Middle frontal gyrus (tissue), 1 donor: Measurements from ENCODE around the gene KRT16.
"Not testable (repeated sequence)": the region's sequence is repeated elsewhere in the genome, so short reads cannot be mapped to it uniquely, and the experiment has no call there.

Experiments
- DNase-seq: peaks from one replicate; pipeline ENCODE4 v3.0.0-alpha.2; 2015; ENCODE audit warnings: low spot score; ENCODE audit errors: extremely low spot score

Gene KRT16

DNA sequence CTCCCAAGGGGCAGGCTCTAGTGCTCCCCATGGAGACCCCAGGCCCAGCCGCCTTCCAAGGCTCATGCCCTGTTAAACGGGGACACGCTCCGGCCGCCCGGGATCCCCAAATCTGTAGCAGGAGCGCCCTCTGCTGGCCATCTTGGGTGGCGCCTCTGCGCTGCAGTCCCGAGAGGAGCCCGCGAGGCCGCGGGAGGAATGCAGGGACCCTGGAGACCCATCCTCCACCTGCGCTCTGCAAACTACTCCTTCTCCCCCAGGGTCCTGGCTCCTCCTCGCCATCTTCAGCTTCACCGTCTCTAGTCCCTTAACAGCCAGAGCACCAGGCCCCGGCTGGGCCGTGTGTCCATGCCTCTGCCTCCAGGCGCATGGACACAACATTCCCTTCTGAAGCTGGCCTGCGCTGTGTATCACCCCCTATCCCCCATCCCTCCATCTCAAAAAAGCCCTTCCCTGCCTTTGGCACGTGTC, 35.4 kb upstream of the KRT16 start:
- peak; percentile 70 for DNase-seq

DNA sequence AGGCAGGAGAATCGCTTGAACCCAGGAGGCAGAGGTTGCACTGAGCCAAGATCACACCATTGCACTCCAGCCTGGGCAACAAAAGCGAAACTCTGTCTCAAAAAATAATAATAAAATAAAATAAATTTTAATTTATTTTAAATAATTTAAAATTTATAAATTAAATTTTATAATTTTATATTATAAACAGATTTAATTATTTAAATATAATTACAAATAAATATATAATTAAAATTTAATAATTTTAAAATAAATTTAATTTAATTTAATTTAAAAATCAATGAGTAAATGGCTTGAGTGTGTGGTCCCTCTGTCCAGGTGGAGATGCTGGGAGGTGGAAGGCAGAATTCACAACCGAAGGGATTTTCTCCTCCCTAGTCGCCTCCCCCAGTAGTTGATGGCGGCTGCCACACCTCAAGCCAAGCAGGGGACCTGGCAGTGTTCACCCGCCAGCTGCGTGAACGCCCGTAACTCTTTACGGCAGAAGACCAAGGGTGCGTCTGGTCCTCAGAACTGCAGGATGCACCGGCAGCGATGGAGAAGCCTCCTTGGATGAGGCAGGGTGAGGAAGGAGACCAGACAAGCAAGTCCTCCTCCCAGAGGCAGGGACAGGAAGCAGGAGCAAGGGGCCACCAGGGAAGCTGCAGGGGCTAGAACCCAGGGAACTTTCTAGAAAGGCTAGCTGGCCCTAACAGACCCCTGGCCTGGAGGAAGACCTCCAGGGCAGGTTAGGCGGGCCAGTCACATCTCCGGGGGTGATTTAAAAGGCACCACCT, 34.7 kb upstream of the KRT16 start:
- DNase-seq, result no peak

DNA sequence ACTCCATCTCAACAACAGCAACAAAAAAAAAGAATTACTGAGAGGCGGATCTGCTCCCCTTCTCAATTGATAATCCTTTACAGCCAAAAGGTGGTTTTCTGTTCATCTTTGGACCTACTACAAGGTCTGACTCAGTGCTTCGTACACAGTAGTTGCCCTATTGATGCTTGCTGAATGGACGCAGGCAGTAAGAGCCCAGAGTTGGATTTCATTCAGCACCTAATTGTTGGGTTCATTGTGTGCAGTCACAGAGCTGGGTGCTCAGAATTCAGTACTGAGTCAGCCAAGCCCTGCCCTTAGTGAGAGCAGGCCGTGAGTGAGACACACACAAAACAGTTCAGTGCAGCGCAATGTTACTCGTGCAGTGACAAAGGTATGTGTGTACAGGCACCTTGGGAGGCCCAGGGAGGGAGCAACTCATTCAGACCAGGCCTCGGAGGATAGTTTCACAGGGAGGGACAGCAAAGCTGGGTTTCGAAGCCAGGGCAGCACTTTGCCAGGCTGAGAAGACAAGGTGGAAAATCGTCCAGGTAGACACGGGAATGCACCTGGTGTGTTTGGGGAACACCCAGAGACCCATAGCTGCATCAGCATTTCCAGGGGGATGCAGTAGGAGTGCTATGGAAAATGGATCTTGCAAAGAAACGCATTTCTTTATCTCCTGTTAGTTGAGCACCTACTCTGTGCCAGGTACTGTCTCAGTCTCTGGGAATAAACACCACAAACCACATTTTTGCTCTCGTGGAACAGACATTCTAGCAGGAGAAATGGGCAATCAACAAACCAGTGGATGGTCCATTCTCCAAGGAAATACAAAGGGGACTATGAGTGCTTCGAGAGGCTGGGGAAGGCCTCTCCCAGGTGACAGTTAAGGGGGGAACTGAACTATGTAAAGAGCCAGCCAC, 29.9 kb upstream of the KRT16 start:
- no peak for DNase-seq

DNA sequence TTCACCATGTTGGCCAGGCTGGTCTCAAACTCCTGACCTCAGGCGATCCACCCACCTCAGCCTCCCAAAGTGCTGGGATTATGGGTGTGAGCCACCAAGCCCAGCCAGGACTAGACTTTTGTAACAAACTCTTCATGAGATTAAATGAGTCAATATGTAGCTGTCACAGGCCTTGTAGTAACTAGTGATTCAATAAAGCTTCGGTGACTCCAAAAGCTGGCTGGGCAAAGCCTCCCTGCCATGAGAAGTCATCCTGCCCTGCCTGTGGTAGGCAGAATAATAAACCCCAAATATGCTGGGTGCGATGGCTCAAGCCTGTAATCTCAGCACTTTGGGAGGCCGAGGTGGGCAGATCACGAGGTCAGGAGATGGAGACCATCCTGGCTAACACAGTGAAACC, 28.0 kb upstream of the KRT16 start:
- DNase-seq, result not testable (repeated sequence)

DNA sequence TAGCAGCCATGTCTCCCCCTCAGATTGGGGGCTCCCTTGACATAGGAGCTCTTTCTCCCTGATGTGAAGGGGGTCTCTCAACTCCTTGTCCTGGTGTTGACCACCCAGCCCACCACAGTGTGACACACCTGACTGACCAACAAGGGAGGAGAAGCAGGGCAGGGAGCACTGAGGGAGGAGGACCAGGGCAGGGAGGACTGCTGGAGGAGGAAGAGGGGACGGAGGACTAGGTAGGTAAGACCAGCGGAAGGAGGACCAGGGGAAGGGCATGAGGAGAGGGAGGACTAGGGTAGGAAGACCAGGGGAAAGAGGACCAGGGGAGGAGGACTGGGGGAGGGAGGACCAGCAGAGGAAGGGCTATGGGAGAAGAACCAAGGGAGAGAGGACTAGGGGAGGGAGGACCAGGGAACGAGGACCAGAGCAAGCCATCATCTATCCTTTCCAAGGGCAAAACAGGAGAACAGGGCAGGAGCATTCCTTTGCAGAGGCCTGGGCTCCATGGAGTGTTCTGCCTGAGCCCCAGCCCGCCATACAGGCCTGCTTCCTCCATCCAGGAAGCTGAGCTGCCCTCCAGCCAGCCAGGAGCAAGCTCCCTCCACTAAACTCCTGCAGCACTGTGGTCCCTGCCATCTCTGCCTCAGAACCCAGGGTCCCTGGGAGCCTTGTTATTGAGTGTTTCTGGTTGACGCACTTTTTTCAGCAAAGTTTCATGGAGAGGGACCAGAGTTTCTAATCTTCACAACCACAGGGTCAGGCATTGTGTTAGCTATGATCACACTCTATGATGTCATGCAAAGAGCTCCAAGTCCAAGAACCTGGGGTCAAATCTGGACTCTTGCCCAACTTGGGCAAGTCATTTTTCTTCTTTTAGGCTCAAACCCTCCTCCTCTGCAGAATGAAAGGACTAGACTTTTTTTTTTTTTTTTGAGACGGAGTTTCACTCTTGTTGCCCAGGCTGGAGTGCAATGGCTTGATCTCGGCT, 27.2 kb upstream of the KRT16 start:
- DNase-seq, result no peak

DNA sequence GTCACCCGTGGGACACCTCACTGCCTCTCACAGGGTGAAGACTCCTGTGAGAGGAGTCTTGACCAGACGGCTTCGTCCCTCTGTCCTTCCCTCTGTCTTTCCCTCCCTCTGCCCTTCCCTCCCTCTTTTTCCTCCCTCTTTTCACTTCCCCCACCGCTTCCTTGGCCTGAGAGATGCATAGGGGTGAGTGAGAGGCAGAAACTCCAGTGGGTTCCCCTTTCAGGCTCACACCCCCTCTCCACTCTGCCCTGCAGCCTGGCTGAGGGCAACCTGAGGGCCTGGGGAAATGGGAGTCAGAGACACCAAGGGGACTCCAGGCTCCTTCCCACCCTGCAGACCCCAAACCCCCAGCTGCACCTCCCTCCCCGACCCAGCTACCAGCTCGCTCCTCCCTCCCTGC, 26.4 kb upstream of the KRT16 start:
- no peak for DNase-seq

DNA sequence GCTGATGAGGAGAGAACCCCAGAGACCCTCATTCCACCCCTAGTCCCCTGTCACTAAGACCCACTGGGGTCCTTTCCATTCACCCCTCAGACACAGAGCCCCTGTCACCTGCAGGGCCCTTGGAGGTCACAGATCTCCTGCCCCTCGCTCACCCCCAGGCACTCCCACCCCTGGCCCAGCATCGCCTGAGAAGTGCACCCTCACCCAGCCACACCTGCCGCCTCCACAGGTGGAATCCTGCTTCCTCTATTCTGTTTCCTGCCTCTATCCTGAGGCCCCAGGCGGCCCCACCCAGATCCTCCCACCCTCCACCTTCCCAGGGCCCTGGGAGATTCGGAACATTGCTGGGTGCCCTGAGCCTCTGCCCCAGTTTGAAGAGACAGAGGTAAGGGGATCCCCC, 25.6 kb upstream of the KRT16 start:
- DNase-seq, result no peak

DNA sequence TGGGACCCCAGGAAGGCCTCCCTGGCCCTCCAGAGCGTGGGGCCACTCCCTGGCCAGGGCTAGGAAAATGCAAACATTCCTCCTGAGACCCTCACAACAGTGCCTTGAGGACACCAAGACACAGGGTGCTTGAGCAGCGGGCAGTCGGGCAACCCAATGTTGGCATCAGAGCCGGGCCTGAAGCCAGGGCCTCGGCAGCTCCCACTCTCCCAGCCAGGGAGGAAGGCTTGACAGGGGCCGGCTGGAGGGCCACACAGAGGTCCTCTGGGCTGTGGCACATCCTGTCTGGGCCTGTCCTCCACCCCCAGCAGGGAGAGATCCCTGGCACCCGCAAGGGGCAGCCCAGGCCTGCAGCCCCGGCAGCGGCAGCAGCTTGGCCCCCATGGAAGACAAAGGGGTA, 24.1 kb upstream of the KRT16 start:
- no peak for DNase-seq

DNA sequence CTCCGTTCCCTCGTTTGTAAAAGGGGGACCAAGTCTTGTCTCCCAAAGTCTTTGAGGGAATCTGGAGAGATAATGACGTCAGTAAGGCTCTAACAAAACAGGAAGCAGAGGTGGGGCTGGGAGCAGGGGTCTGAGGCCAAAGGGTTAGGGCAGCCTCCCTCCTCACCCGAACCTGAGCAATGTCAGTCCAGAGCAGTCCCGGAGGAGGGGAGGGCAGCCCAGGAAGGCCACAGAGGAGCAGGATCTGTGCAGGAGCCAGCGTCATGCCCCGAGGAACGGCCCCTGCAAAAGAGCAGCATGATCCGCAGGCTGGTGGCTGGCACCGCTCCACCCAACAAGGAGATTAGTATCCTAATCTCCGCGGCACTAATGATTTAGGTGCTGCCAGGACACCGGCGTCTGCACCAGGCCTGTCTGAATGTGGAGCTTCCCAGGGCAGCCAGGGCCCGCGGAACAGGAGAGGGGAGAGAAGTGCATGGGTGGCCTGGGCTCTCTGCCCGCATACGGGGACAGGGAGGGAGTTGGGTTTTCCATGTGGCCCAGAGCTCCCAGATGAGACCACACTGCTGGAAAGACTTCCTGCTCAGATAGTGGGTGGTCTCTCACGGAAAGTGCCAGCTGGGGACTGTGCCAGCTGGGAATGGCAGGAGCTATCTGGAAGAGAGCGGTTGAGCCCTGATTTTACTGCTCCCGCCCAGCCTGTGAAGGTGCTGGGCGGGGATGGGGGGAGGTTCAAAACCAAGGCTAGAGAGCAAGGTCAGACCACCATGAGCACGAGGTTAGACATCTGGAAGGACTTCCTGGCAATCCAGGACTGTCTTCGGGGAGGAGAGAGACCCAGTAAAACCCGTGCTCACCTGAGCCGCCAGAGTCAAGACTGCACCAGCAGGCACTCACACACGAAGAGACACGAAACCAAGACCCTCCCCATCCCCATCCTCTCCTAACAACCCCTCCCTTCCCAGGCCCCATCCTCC, 22.8 kb upstream of the KRT16 start:
- no peak for DNase-seq

DNA sequence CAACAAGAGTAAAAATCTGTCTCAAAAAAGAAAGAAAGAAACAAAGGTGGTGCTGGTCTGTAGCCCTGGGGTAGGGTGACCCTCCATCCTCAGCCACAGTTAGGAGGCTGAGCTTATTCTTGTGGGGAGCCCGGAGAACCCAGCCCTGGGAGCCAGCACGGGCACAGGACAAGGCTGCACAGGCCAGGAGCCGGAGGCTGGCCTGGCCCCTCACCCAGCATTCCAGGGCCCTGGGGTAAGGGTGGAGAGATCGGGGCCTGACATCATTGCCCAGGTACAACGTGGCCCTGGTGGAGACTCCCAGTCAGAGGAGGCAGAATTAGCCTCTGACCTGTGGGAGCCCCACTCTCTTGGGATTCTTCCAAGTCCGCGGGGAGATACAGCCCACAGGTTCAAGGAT, 22.1 kb upstream of the KRT16 start:
- no peak for DNase-seq

DNA sequence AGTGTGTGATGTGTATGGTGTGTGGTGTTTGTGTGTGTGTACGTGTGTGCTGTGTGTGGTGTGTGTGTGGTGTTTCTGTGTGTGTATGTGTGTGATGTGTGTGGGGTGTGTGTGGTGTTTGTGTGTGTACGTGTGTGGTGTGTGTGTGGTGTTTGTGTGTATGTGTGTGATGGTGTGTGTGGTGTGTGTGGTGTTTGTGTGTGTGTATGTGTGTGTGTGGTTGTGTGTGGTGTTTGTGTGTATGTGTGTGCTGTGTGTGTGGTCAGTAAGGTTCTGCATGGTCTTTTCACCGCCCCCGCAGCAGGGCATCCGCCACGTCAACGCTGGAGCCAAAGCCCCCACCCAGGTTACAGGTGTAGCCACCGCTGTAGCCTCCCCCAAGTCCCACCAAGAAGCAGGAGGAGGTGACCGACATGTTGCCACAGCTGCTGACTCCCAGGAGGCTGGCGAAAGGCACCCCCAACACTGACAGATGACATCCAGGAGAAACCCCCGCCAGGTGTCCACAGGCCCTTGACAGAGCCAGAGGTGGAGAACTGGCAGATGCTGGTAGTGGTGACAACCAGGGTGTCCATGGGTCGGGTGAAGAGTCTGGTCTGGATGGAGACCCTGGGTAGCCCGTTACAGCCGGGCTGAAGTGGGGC, 21.1 kb upstream of the KRT16 start:
- no peak for DNase-seq

DNA sequence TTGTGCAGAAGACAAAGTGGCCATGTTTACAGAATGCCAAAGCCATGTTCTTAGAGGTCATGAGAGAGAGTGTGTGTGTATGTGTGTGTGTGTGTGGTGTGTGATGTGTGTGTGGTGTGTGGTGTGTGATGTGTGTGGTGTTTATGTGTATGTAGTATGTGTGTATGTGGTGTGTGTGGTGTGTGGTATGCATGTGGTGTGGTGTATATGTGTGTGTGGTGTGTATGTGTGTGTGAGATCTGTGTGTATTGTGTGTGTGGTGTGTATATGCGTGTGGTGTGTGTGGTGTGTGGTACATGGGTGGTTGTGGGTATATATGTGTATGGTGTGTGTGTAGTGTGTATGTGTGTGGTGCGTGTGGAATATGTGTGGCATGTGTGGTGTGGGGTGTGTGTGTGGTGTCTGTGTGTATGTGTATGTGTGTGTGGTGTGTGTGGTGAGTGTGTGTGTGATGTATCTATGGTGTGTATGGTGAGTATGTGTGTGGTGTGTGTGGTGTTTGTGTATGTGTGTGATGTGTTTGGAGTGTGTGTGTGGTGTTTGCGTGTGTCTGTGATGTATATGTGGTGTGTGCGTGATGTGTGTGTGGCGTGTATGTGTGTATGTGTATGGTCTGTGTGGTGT, 20.0 kb upstream of the KRT16 start:
- DNase-seq, result no peak

DNA sequence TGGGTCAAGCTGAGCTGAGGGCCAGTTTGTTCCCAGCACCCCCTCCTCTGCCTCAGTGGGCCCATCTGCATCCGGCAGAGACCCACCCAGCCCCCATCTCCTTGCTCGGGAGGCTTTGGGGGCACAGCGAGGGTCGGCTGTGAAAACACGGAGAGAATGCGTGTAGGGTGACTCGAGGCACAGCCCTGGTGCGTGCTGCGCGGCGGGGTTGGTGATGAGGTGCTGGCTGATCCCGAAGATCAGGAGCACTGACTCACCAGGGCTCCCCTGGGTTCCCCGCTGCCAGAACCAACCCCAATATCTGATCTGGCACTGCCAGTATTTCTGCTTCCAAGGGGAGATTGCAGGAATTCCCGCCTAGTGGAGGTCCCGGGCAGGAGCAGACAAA, 19.3 kb upstream of the KRT16 start:
- no peak for DNase-seq

DNA sequence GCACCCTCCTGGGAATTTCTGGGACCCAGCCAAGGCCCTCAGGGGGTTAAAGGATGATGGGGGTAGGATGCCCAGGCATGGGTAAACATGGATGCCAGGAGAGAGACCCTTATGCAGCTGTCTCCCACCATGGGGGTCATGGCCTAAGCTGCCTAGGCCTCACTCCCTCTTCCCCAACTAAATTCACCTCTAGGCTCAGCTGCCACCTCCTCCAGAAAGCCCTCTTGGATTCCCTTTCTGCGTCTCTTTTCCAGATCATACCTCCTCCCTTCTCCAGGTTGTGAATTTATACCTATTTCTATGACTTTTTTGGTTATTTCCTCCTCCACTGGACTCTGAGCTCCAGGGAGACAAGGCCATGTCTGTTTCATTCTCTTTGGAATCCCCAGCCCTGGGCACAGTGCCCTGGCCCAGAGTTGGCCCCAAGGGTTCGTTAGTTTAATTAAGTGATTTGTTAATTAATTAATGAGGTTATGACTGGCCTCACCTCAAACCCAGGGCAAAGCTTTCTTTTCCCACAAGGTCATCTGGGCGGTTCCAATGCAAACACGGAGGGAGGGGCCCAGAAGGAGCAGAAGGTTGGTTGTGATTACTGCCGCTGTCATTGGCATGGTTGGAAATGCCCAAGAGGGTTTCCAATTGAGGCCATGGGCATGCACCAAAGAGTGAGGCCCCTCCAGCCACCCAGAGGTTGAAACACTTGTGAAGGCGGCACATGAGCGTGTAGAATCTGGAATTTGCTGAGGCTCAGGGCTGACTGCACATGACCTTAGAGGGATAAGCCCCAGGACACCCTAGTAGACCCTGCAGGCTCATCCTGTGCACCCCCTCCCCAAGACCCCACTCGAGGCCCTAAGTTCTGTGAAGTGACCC, 18.7 kb upstream of the KRT16 start:
- no peak for DNase-seq

DNA sequence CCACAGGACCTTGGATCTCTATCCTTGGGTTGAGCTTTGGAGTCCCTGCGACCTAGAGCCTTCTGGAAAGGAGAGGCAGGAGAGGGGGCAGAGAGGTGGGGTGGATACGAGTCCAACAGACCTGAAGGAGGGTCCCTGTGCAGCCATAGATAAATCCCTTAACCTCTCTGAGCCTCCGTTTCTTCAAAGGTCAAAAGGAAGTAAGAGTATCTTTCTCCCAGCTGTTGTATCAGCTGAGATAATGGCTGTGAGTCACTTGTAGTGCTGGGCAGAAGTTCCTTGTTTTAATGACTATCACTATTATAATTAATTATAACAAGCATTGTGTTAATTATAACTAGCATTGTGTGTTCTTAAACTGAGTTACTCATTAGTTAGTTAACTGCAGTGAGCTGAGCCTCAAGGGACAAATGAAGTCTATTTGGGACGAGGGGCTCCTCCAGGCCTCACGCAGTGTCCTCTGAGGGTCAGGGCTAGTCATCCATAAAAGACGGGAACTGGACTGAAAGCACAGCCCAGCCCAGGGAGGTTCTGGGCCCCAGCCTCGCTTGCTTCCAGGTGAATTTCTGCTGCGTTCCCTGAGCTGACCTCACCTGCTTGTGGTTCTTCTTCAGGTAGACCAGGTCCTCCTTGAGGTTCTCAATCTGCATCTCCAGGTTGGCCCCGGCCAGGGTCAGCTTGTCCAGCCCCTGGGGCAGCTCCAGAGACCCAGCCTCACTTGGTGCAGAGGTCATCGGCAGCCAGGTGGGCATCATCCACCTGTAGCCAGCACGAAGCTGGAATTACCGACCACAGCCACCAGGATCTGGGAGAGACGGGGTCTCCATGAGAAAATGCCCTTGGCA, 17.5 kb upstream of the KRT16 start:
- DNase-seq, result no peak

DNA sequence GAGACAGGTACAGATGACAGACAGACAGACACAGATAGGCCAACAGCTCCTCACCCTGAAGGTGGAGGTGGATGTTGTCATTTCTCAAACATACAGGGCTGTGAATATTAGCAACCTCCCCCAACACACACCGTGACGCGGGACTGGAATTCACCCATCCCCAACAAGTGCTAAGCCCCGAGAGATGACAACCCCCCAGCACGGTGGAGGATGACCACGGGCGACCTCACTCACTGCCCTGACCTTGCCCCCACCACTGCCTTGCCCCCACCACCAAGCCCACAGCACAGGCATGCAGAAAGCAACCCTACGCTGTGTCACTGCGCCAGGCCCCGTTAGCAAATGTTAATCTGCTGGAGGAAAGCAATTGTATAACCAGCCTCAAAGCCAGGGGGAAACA, 16.7 kb upstream of the KRT16 start:
- no peak for DNase-seq

DNA sequence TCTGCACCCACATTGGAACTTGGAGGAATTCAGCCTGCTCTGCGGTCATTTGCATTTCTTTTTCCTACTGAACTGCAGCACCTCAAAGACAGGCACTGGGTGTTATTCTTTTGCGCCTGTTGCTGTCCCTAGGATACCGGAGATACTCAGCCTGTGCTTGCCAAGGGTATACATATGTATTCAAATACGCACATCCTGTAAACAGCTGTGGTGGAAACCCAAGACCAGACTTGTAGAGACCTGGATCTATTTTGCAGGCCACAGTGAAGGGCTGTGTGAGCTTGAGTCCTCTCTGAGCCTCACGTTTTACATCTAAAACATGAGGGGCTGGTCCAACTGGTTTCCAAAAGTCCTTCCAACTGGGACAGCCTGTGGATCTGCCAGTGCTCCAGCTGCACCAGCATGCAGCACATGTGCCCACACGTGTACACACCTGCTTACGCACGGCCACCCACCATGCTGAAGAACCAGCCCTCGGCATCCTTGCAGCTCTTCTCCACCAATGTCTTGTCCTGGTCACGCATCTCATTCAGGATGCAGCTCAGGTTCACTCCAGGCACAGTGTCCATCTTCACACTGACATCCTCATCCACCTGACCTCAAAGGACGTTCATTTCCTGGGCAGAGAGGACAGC, 16.2 kb upstream of the KRT16 start:
- DNase-seq, result not testable (repeated sequence)
